Astrocyte of the spinal cord (primary cell): ENCODE data around the gene BMPR2.
"Not testable (repeated sequence)": the region's sequence is repeated elsewhere in the genome, so short reads cannot be mapped to it uniquely, and the experiment has no call there.

ENCODE experiments used
- DNase-seq: peaks from one replicate; pipeline ENCODE4 v3.0.0; 2011; ENCODE audit warnings: low read depth, low spot score
- H3K4me3 ChIP-seq: 2 replicates; pipeline ENCODE4 v1.5.1; 2011; ENCODE audit warnings: low read depth, mild to moderate bottlenecking, low read length, moderate library complexity
- CTCF ChIP-seq: IDR thresholded peaks from 2 replicates; pipeline ENCODE4 v1.5.1; 2012; ENCODE audit warnings: low read depth, mild to moderate bottlenecking, low read length, inconsistent platforms
- in situ Hi-C: cut with HindIII; loops from 2 replicates; pipeline ENCODE4 v1.10.0; 2017; ENCODE audit warnings: low sequenced_read_pairs

Gene BMPR2

GRCh38 chr2:202560200-202560599 is 184.1 kb downstream of the BMPR2 start:
- no peak for TF ChIP-seq CTCF
- in situ Hi-C loops: no loop called here
- no peak overlapping the region for H3K4me3 ChIP-seq
- no peak for DNase-seq

- no peak overlapping the region for H3K4me3 ChIP-seq
- DNase-seq: no peak
- in situ Hi-C loops: no loop called here
- TF ChIP-seq CTCF: no peak
Measured at GRCh38 chr2:202564226-202564625, 188.1 kb downstream of the BMPR2 start.

DNA sequence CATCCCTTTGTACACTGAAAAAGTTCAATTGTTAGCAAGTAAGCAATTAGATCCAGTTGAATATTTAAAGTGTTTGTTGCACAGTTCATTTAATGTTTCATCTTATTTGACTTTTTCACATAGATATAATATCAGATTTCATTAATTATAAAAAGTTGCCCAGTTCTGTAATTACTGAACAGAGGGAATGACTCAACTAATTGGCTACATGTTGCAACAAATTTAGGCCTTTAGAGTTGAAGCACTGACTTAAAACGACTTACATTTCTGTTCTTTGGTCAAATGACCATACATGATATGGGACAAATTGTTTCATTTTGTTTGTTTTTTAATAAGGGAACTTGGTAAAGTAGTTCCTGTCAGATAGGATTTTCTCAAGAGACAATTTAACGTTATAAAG is 190.2 kb downstream of the BMPR2 start:
- no peak for DNase-seq
- in situ Hi-C loops: no loop called here
- H3K4me3 ChIP-seq: no peak overlapping the region
- no peak for TF ChIP-seq CTCF

GRCh38 chr2:202574541-202574940 is 198.4 kb downstream of the BMPR2 start:
- in situ Hi-C loops: no loop called here
- H3K4me3 ChIP-seq: no peak overlapping the region
- no peak for TF ChIP-seq CTCF
- DNase-seq: no peak

- DNase-seq, in situ Hi-C loops, H3K4me3 ChIP-seq: not testable (repeated sequence)
Measured at GRCh38 chr2:202575194-202575593, 199.1 kb downstream of the BMPR2 start.

- no peak for TF ChIP-seq CTCF
- in situ Hi-C loops: no loop called here
- DNase-seq: no peak
- no peak overlapping the region for H3K4me3 ChIP-seq
Measured at GRCh38 chr2:202577250-202578183, 201.4 kb downstream of the BMPR2 start.

GRCh38 chr2:202582846-202583245 is 206.7 kb downstream of the BMPR2 start:
- H3K4me3 ChIP-seq, in situ Hi-C loops, DNase-seq: not testable (repeated sequence)
